ENCODE results near the gene PRM3. TPM values are rescaled to one million over a fixed set of nuclear protein-coding genes. Genes with fewer than 3 reads are reported as not detected.

The PRM3 gene
- total RNA-seq, 4 donors from 2014 or later: not detected

- TF ChIP-seq EP300 (IDR thresholded peaks at IDR 0.05): no peak
- no peak for TF ChIP-seq POLR2AphosphoS5 (IDR thresholded peaks at IDR 0.05)
- TF ChIP-seq CTCF (IDR thresholded peaks at IDR 0.05): no peak
- no peak for TF ChIP-seq POLR2A (IDR thresholded peaks at IDR 0.05)
- Histone ChIP-seq H3K9me3 (no peaks in the 10 kb centered on the region), H3K36me3 (no peaks in the 10 kb centered on the region), H3K4me1 (peaks cover 36% of the 10 kb centered on the region), H3K27me3 (no peaks in the 10 kb centered on the region), H3K4me3 (no peak overlapping the region), H3K27ac (peak overlapping the region; percentile 66)
- WGBS: 65% methylated on average over 20 of the region's 21 CpGs
- no peak for DNase-seq (ENCODE audit: low spot score in 2 of 2)
These were observed 48.3 kb downstream of the PRM3 start for GRCh38 chr16:11224894-11225676.

GRCh38 chr16:11224096-11224893, 49.1 kb downstream of the PRM3 start:
- DNase-seq (ENCODE audit: low spot score in 2 of 2): peak; percentile 87 to 90
- no peak overlapping the region for H3K4me3 ChIP-seq
- 64% methylated on average over 20 of the region's 24 CpGs for WGBS

More at GRCh38 chr16:11224096-11224893, 49.1 kb downstream of the PRM3 start:
- Histone ChIP-seq H3K9me3 (no peaks in the 10 kb centered on the region), H3K4me1 (peaks cover 29% of the 10 kb centered on the region), H3K36me3 (no peaks in the 10 kb centered on the region), H3K27ac (peak overlapping the region; percentile 66), H3K27me3 (no peaks in the 10 kb centered on the region)
- TF ChIP-seq EP300 (IDR thresholded peaks at IDR 0.05): no peak
- no peak for TF ChIP-seq CTCF (IDR thresholded peaks at IDR 0.05)
- TF ChIP-seq POLR2AphosphoS5 (IDR thresholded peaks at IDR 0.05): peak in 1 of 3 donors; percentile 94

Other genes starting within 250 kb of the PRM3 start
- gene SOCS1, start 17.4 kb downstream of the PRM3 start, total RNA-seq: 10 to 100 TPM in 1 of 4 donors, 1 to 10 TPM in 3; 3.9 to 15.4 (median 7.5) TPM
- not detected for gene TNP2, start 4.3 kb downstream of the PRM3 start, total RNA-seq
- not detected for gene PRM2, start 2.9 kb upstream of the PRM3 start, total RNA-seq
- gene PRM1, start 7.7 kb upstream of the PRM3 start, total RNA-seq: not detected
- gene RMI2, start 71.8 kb upstream of the PRM3 start, total RNA-seq: 1 to 10 TPM; 2.7 to 7.7 (median 6.4) TPM

Data from suprapubic skin (tissue), 4 donors.